C4-2B (cell line): ENCODE measurements around the gene MSX1.
"Not testable (repeated sequence)": the region's sequence is repeated elsewhere in the genome, so short reads cannot be mapped to it uniquely, and the experiment has no call there.

Experiments used
- H3K27ac ChIP-seq: fragments of 450-650 bp; 2 replicates; pipeline ENCODE4 v1.5.1; 2017
- CTCF ChIP-seq: fragments of 450-650 bp; conservative IDR thresholded peaks from 2 replicates; pipeline ENCODE4 v1.5.1; 2017; ENCODE audit warnings: mild to moderate bottlenecking
- ZFX ChIP-seq: fragments of 450-650 bp; IDR thresholded peaks from 2 replicates; pipeline ENCODE4 v1.6.1; 2017

The MSX1 gene

GRCh38 chr4:4820739-4821138 is 38.7 kb upstream of the MSX1 start:
- no peak overlapping the region for H3K27ac ChIP-seq
- TF ChIP-seq ZFX (no peak), CTCF (no peak)

GRCh38 chr4:4821577-4821976 is 37.9 kb upstream of the MSX1 start:
- no peak for TF ChIP-seq ZFX
- TF ChIP-seq CTCF, result no peak
- H3K27ac ChIP-seq, result no peak overlapping the region

GRCh38 chr4:4822286-4822685 is 37.2 kb upstream of the MSX1 start:
- H3K27ac ChIP-seq, result not testable (repeated sequence)

- TF ChIP-seq CTCF (no peak), ZFX (no peak)
- no peak overlapping the region for H3K27ac ChIP-seq
These were observed 35.8 kb upstream of the MSX1 start for GRCh38 chr4:4823621-4824162.

GRCh38 chr4:4824232-4824631 is 35.2 kb upstream of the MSX1 start:
- no peak overlapping the region for H3K27ac ChIP-seq
- TF ChIP-seq CTCF (no peak), ZFX (no peak)

GRCh38 chr4:4825431-4825830 is 34.0 kb upstream of the MSX1 start:
- H3K27ac ChIP-seq, result no peak overlapping the region
- TF ChIP-seq CTCF, result no peak
- no peak for TF ChIP-seq ZFX

GRCh38 chr4:4829837-4830236 is 29.6 kb upstream of the MSX1 start:
- H3K27ac ChIP-seq, result no peak overlapping the region
- TF ChIP-seq ZFX, result no peak
- no peak for TF ChIP-seq CTCF

- no peak overlapping the region for H3K27ac ChIP-seq
- no peak for TF ChIP-seq ZFX
- no peak for TF ChIP-seq CTCF
These were observed 28.2 kb upstream of the MSX1 start for GRCh38 chr4:4831266-4831665.
